DND-41 (cell line): ENCODE data around the gene SELENBP1.
"Not testable (repeated sequence)": the region's sequence is repeated elsewhere in the genome, so short reads cannot be mapped to it uniquely, and the experiment has no call there.

Experiments used
- ATAC-seq: fragments of 200-7000 bp; cut with Tn5 transposase; 3 replicates; pipeline ENCODE4 v1.9.1; 2021; ENCODE audit warnings: low read depth; ENCODE audit not compliant: insufficient read depth
- DNase-seq: peaks from one replicate; pipeline ENCODE4 v3.0.0-alpha.2; 2020
- H2AFZ ChIP-seq: 2 replicates; pipeline ENCODE4 v1.6.0; 2012; ENCODE audit warnings: low read depth, low read length
- H3K27ac ChIP-seq: 2 replicates; pipeline ENCODE4 v1.5.1; 2012; ENCODE audit warnings: low read length, inconsistent platforms
- H3K27me3 ChIP-seq: fragments of 200-600 bp; sonication (generic); 2 replicates; pipeline ENCODE4 v1.6.0; 2012; ENCODE audit warnings: low read length, mild to moderate bottlenecking, inconsistent platforms; ENCODE audit not compliant: insufficient read depth, poor library complexity
- H3K36me3 ChIP-seq: 2 replicates; pipeline ENCODE4 v1.5.1; 2012; ENCODE audit warnings: low read length, inconsistent platforms; ENCODE audit not compliant: insufficient read depth
- H3K4me1 ChIP-seq: 2 replicates; pipeline ENCODE4 v1.5.1; 2012; ENCODE audit warnings: mild to moderate bottlenecking, low read length; ENCODE audit not compliant: insufficient read depth
- H3K4me2 ChIP-seq: 2 replicates; pipeline ENCODE4 v1.6.0; 2012; ENCODE audit warnings: mild to moderate bottlenecking, moderate library complexity, low read length, inconsistent platforms; ENCODE audit not compliant: insufficient read depth
- H3K4me3 ChIP-seq, 2 experiments: fragments of 200-600 bp in 1 of 2; shearing (Covaris generic) in 1 of 2; 2 replicates each; pipeline ENCODE4 v1.5.1; 2012 to 2016; ENCODE audit warnings: inconsistent platforms in 2 of 2, low read length in 2 of 2, mild to moderate bottlenecking in 2 of 2, low read depth in 1 of 2, moderate library complexity in 1 of 2
- H3K79me2 ChIP-seq: 2 replicates; pipeline ENCODE4 v1.6.0; 2012; ENCODE audit warnings: low read length, inconsistent platforms; ENCODE audit not compliant: insufficient read depth
- H3K9ac ChIP-seq: 2 replicates; pipeline ENCODE4 v1.6.0; 2012; ENCODE audit warnings: low read depth, mild to moderate bottlenecking, inconsistent platforms, low read length, moderate library complexity
- H3K9me3 ChIP-seq: 2 replicates; pipeline ENCODE4 v1.5.1; 2012; ENCODE audit warnings: low read length, moderate library complexity, mild to moderate bottlenecking, inconsistent platforms; ENCODE audit not compliant: insufficient read depth, severe bottlenecking
- H4K20me1 ChIP-seq: 2 replicates; pipeline ENCODE4 v1.6.0; 2012; ENCODE audit warnings: low read length; ENCODE audit not compliant: insufficient read depth
- CTCF ChIP-seq: IDR thresholded peaks from 2 replicates; pipeline ENCODE4 v1.5.1; 2012; ENCODE audit warnings: borderline replicate concordance, low read length, moderate library complexity, mild to moderate bottlenecking; ENCODE audit not compliant: poor library complexity, severe bottlenecking; ENCODE audit errors: extremely low read depth
- EZH2 ChIP-seq: IDR thresholded peaks from 3 replicates; pipeline ENCODE4 v1.6.1; 2012; ENCODE audit warnings: borderline replicate concordance, low read depth, mild to moderate bottlenecking, moderate library complexity, low read length, inconsistent platforms; ENCODE audit not compliant: severe bottlenecking

The SELENBP1 gene

GRCh38 chr1:151393583-151393982 is 21.1 kb upstream of the SELENBP1 start:
- no peak overlapping the region for H2AFZ ChIP-seq
- no peaks in the 10 kb centered on the region for H3K36me3 ChIP-seq
- peaks cover 3% of the 10 kb centered on the region for H3K4me1 ChIP-seq
- H3K4me2 ChIP-seq: no peak overlapping the region
- no peak overlapping the region for H3K4me3 ChIP-seq
- H4K20me1 ChIP-seq: no peaks in the 10 kb centered on the region
- TF ChIP-seq EZH2 (no peak), CTCF (no peak)
- H3K27ac ChIP-seq: no peak overlapping the region
- no peaks in the 10 kb centered on the region for H3K27me3 ChIP-seq
- no peak for ATAC-seq
- no peaks in the 10 kb centered on the region for H3K79me2 ChIP-seq
- DNase-seq: no peak
- no peaks in the 10 kb centered on the region for H3K9me3 ChIP-seq
- no peak overlapping the region for H3K9ac ChIP-seq

- Histone ChIP-seq H3K9ac (no peak overlapping the region), H3K4me2 (no peak overlapping the region), H3K79me2 (no peaks in the 10 kb centered on the region), H4K20me1 (no peaks in the 10 kb centered on the region), H3K36me3 (no peaks in the 10 kb centered on the region), H3K4me3 (no peak overlapping the region), H3K27me3 (no peaks in the 10 kb centered on the region), H3K4me1 (no peaks in the 10 kb centered on the region), H2AFZ (no peak overlapping the region), H3K27ac (no peak overlapping the region), H3K9me3 (no peaks in the 10 kb centered on the region)
- DNase-seq (no peak), ATAC-seq (no peak)
- TF ChIP-seq CTCF (no peak), EZH2 (no peak)
Observed at GRCh38 chr1:151391079-151391563, 18.6 kb upstream of the SELENBP1 start.

- H4K20me1 ChIP-seq, DNase-seq, ATAC-seq, H2AFZ ChIP-seq, H3K79me2 ChIP-seq, H3K4me3 ChIP-seq, H3K4me2 ChIP-seq, H3K9me3 ChIP-seq, H3K27me3 ChIP-seq, H3K27ac ChIP-seq, H3K9ac ChIP-seq, H3K36me3 ChIP-seq, H3K4me1 ChIP-seq: not testable (repeated sequence)
Observed at GRCh38 chr1:151390221-151391078, 17.9 kb upstream of the SELENBP1 start.

GRCh38 chr1:151386002-151386401 is 13.5 kb upstream of the SELENBP1 start:
- no peaks in the 10 kb centered on the region for H3K4me1 ChIP-seq
- no peak overlapping the region for H3K4me3 ChIP-seq
- no peak overlapping the region for H3K27ac ChIP-seq
- no peaks in the 10 kb centered on the region for H3K79me2 ChIP-seq
- DNase-seq: no peak
- no peaks in the 10 kb centered on the region for H3K27me3 ChIP-seq
- H3K36me3 ChIP-seq: no peaks in the 10 kb centered on the region
- no peaks in the 10 kb centered on the region for H4K20me1 ChIP-seq
- no peak overlapping the region for H3K4me2 ChIP-seq
- H2AFZ ChIP-seq: no peak overlapping the region
- H3K9ac ChIP-seq: no peak overlapping the region
- TF ChIP-seq CTCF (no peak), EZH2 (no peak)
- ATAC-seq: no peak
- H3K9me3 ChIP-seq: no peaks in the 10 kb centered on the region
